NCI-H1048 (cell line): Measurements from ENCODE around the gene DNAL1.
"Not testable (repeated sequence)": the region's sequence is repeated elsewhere in the genome, so short reads cannot be mapped to it uniquely, and the experiment has no call there.

ENCODE experiments used
- DNase-seq: peaks from one replicate; lab custom pipeline; 2025; lab: John Stamatoyannopoulos, UW

The DNAL1 gene

GRCh38 chr14:73640796-73641365 lies 3.9 kb upstream of the DNAL1 start:
- DNase-seq = no peak

- no peak for DNase-seq
These were observed 443 bp downstream of the DNAL1 start for GRCh38 chr14:73645248-73645610.

GRCh38 chr14:73651005-73651404 lies 6.2 kb downstream of the DNAL1 start:
- no peak for DNase-seq

GRCh38 chr14:73655851-73656250 lies 11.1 kb downstream of the DNAL1 start:
- DNase-seq = no peak

GRCh38 chr14:73659202-73659601 lies 14.4 kb downstream of the DNAL1 start:
- not testable (repeated sequence) for DNase-seq

GRCh38 chr14:73660511-73660910 lies 15.7 kb downstream of the DNAL1 start:
- DNase-seq = no peak

GRCh38 chr14:73661872-73662271 lies 17.1 kb downstream of the DNAL1 start:
- DNase-seq = no peak

GRCh38 chr14:73662487-73662943 lies 17.7 kb downstream of the DNAL1 start:
- DNase-seq = no peak

GRCh38 chr14:73663548-73664212 lies 18.9 kb downstream of the DNAL1 start:
- DNase-seq = no peak

GRCh38 chr14:73665130-73665529 lies 20.3 kb downstream of the DNAL1 start:
- no peak for DNase-seq

GRCh38 chr14:73666583-73666982 lies 21.8 kb downstream of the DNAL1 start:
- DNase-seq = no peak

- no peak for DNase-seq
These were observed 23.1 kb downstream of the DNAL1 start for GRCh38 chr14:73667854-73668253.

- no peak for DNase-seq
These were observed 30.2 kb downstream of the DNAL1 start for GRCh38 chr14:73674986-73675385.

- no peak for DNase-seq
These were observed 33.9 kb downstream of the DNAL1 start for GRCh38 chr14:73678698-73679097.

- no peak for DNase-seq
These were observed 36.0 kb downstream of the DNAL1 start for GRCh38 chr14:73680821-73681220.

GRCh38 chr14:73684627-73685026 lies 39.8 kb downstream of the DNAL1 start:
- DNase-seq = no peak

GRCh38 chr14:73685328-73685727 lies 40.5 kb downstream of the DNAL1 start:
- DNase-seq = no peak

- no peak for DNase-seq
These were observed 42.1 kb downstream of the DNAL1 start for GRCh38 chr14:73686901-73687300.

GRCh38 chr14:73694083-73694482 lies 49.3 kb downstream of the DNAL1 start:
- DNase-seq = no peak

GRCh38 chr14:73695082-73695481 lies 50.3 kb downstream of the DNAL1 start:
- DNase-seq = no peak

GRCh38 chr14:73695997-73696396 lies 51.2 kb downstream of the DNAL1 start:
- DNase-seq = no peak

GRCh38 chr14:73696466-73697400 lies 51.9 kb downstream of the DNAL1 start:
- no peak for DNase-seq

GRCh38 chr14:73700325-73700724 lies 55.5 kb downstream of the DNAL1 start:
- no peak for DNase-seq
